Measurements from ENCODE around the gene MYO15A.

MYO15A gene

GRCh38 chr17:18156976-18157280 is 48.4 kb downstream of the MYO15A start:
- TF ChIP-seq TAF1 (IDR thresholded peaks at IDR 0.05; ENCODE audit: borderline replicate concordance, insufficient read depth, low read length) (no peak), FOXP2 (optimal IDR thresholded peaks at IDR 0.05; ENCODE audit: borderline replicate concordance, extremely low read depth, extremely low read length, insufficient read depth) (no peak), SIN3A (IDR thresholded peaks at IDR 0.05; ENCODE audit: borderline replicate concordance, insufficient read depth, low read length) (no peak), POLR2AphosphoS5 (IDR thresholded peaks at IDR 0.05; ENCODE audit: low read depth, low read length) (no peak)
- TF ChIP-seq, protein P1, sequence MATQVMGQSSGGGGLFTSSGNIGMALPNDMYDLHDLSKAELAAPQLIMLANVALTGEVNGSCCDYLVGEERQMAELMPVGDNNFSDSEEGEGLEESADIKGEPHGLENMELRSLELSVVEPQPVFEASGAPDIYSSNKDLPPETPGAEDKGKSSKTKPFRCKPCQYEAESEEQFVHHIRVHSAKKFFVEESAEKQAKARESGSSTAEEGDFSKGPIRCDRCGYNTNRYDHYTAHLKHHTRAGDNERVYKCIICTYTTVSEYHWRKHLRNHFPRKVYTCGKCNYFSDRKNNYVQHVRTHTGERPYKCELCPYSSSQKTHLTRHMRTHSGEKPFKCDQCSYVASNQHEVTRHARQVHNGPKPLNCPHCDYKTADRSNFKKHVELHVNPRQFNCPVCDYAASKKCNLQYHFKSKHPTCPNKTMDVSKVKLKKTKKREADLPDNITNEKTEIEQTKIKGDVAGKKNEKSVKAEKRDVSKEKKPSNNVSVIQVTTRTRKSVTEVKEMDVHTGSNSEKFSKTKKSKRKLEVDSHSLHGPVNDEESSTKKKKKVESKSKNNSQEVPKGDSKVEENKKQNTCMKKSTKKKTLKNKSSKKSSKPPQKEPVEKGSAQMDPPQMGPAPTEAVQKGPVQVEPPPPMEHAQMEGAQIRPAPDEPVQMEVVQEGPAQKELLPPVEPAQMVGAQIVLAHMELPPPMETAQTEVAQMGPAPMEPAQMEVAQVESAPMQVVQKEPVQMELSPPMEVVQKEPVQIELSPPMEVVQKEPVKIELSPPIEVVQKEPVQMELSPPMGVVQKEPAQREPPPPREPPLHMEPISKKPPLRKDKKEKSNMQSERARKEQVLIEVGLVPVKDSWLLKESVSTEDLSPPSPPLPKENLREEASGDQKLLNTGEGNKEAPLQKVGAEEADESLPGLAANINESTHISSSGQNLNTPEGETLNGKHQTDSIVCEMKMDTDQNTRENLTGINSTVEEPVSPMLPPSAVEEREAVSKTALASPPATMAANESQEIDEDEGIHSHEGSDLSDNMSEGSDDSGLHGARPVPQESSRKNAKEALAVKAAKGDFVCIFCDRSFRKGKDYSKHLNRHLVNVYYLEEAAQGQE (IDR thresholded peaks at IDR 0.05; ENCODE audit: insufficient read depth in 1 of 2, low read depth in 2 of 2, low read length in 2 of 2), result no peak

DNA sequence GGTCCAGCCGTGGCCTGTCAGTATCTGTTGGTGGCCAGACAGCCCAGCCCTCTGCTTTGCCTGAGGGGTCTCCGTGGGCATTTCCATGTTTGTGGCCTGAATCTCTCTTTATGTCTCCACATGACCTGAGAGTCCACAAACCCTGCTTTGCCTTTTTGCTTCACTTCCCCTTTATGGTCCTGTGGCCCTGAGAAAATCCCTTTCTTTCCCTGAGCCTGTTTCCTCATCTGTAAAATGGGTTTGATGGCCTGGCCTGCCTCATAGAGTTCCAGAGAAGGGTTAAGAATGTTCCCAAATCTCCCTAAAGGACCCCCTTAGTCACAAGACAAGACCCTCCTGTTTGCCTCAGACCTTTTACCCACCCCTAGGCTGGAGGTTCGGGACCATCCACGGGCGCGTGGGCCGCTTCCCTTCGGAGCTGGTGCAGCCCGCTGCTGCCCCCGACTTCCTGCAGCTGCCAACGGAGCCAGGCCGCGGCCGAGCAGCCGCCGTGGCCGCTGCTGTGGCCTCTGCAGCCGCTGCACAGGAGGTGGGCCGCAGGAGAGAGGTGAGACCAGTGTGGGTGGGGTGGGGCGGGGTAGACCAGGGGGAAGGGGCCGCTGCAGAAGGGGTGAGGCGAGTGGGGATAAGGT is 48.9 kb downstream of the MYO15A start:
- TF ChIP-seq, protein P1 (IDR thresholded peaks at IDR 0.05; ENCODE audit: insufficient read depth in 1 of 2, low read depth in 2 of 2, low read length in 2 of 2), result no peak
- TF ChIP-seq SIN3A (IDR thresholded peaks at IDR 0.05; ENCODE audit: borderline replicate concordance, insufficient read depth, low read length) (no peak), TAF1 (IDR thresholded peaks at IDR 0.05; ENCODE audit: borderline replicate concordance, insufficient read depth, low read length) (no peak)

DNA sequence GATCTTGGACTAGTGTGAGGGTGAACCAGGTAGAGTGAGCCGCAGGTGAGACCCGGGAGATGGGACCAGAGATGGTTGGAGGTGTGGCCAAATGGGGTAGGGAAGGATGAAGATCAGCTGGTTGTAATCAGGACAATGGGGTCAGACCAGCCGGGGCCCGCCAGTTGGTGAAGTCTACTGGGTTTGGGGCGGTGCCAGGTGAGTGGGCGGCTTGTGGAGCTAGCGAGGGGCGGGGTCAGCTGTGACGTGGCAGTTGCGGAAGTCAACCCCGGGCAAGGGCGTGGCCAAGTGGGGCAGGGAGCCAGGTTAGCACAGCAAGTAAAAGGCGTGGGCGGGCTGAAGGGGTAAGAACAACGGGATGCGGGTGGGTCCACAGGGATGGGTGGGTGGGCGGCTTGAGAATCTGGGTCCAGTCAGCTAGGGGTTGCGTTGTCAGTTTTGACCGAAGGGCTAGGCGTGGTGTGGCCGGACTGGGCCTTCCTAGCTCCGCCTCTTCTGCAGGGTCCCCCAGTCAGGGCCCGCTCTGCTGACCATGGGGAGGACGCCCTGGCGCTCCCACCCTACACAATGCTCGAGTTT is 49.6 kb downstream of the MYO15A start:
- TF ChIP-seq FOXP2 (optimal IDR thresholded peaks at IDR 0.05; ENCODE audit: borderline replicate concordance, extremely low read depth, extremely low read length, insufficient read depth), result no peak
- TF ChIP-seq POLR2AphosphoS5 (IDR thresholded peaks at IDR 0.05; ENCODE audit: low read depth, low read length), result no peak
- no peak for TF ChIP-seq TAF1 (IDR thresholded peaks at IDR 0.05; ENCODE audit: borderline replicate concordance, insufficient read depth, low read length)

DNA sequence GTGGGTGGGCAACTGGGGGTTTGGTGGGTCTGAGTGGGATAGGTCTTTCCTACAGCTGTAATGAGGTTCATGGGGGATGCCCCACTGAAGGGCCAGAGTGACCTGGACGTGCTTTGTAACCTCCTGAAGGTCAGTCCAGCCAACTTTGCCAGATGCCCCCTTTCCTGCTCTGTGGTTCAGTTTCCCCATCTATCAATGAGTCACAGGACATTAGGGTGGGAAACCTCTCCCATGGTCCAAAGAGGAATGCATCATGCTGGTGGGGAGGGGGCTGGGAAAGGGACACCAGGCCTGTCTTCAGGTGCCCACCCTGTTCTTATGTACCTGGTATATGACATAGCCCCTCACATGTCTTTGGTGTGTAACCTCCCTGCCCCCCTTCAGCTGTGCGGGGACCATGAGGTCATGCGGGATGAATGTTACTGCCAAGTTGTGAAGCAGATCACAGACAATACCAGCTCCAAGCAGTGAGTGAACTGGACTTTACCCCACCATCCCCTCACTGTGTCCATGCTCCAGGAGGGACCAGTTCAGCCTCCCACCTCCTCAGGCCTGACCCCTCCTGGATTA is 51.1 kb downstream of the MYO15A start:
- TF ChIP-seq SIN3A (IDR thresholded peaks at IDR 0.05; ENCODE audit: borderline replicate concordance, insufficient read depth, low read length) (no peak), TAF1 (IDR thresholded peaks at IDR 0.05; ENCODE audit: borderline replicate concordance, insufficient read depth, low read length) (no peak), FOXP2 (optimal IDR thresholded peaks at IDR 0.05; ENCODE audit: borderline replicate concordance, extremely low read depth, extremely low read length, insufficient read depth) (no peak), POLR2AphosphoS5 (IDR thresholded peaks at IDR 0.05; ENCODE audit: low read depth, low read length) (no peak)
- TF ChIP-seq, protein P1 (IDR thresholded peaks at IDR 0.05; ENCODE audit: insufficient read depth in 1 of 2, low read depth in 2 of 2, low read length in 2 of 2), result no peak

GRCh38 chr17:18160128-18160856 is 51.7 kb downstream of the MYO15A start:
- TF ChIP-seq TAF1 (IDR thresholded peaks at IDR 0.05; ENCODE audit: borderline replicate concordance, insufficient read depth, low read length), result no peak
- TF ChIP-seq FOXP2 (optimal IDR thresholded peaks at IDR 0.05; ENCODE audit: borderline replicate concordance, extremely low read depth, extremely low read length, insufficient read depth), result no peak
- TF ChIP-seq, protein P1 (IDR thresholded peaks at IDR 0.05; ENCODE audit: insufficient read depth in 1 of 2, low read depth in 2 of 2, low read length in 2 of 2), result no peak
- TF ChIP-seq SIN3A (IDR thresholded peaks at IDR 0.05; ENCODE audit: borderline replicate concordance, insufficient read depth, low read length), result no peak
- no peak for TF ChIP-seq POLR2AphosphoS5 (IDR thresholded peaks at IDR 0.05; ENCODE audit: low read depth, low read length)

All from PFSK-1 (cell line).